Muscle layer of colon (tissue), 2 donors: ENCODE data around the gene GON7.
"Not testable (repeated sequence)": the region's sequence is repeated elsewhere in the genome, so short reads cannot be mapped to it uniquely, and the experiment has no call there.

ENCODE experiments used
- H3K27ac ChIP-seq: one replicate; pipeline ENCODE4 v1.7.0; 2013; ENCODE audit warnings: low read depth, mild to moderate bottlenecking, low read length, moderate library complexity
- H3K27me3 ChIP-seq, 2 donors: one replicate each; pipeline ENCODE4 v1.7.0; 2013; ENCODE audit warnings: low read length in 2 of 2, mild to moderate bottlenecking in 2 of 2; ENCODE audit not compliant: insufficient read depth in 2 of 2, control insufficient read depth in 1 of 2
- H3K36me3 ChIP-seq: one replicate; pipeline ENCODE4 v1.7.0; 2013; ENCODE audit warnings: mild to moderate bottlenecking, low read length; ENCODE audit not compliant: insufficient read depth
- H3K4me1 ChIP-seq: one replicate; pipeline ENCODE4 v1.7.0; 2013; ENCODE audit warnings: mild to moderate bottlenecking, low read length; ENCODE audit not compliant: insufficient read depth
- H3K4me3 ChIP-seq, 2 donors: one replicate each; pipeline ENCODE4 v1.7.0; 2013; ENCODE audit warnings: low read length in 2 of 2, low read depth in 1 of 2, mild to moderate bottlenecking in 1 of 2, moderate library complexity in 1 of 2
- H3K9ac ChIP-seq: one replicate; pipeline ENCODE4 v1.7.0; 2013; ENCODE audit warnings: low read length
- H3K9me3 ChIP-seq: one replicate; pipeline ENCODE4 v1.7.0; 2013; ENCODE audit warnings: mild to moderate bottlenecking, low read length
- donor health status: abdominal sarcoma.
- donor health status: Adenocarcinoma of cecum.

The GON7 gene, protein sequence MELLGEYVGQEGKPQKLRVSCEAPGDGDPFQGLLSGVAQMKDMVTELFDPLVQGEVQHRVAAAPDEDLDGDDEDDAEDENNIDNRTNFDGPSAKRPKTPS

DNA sequence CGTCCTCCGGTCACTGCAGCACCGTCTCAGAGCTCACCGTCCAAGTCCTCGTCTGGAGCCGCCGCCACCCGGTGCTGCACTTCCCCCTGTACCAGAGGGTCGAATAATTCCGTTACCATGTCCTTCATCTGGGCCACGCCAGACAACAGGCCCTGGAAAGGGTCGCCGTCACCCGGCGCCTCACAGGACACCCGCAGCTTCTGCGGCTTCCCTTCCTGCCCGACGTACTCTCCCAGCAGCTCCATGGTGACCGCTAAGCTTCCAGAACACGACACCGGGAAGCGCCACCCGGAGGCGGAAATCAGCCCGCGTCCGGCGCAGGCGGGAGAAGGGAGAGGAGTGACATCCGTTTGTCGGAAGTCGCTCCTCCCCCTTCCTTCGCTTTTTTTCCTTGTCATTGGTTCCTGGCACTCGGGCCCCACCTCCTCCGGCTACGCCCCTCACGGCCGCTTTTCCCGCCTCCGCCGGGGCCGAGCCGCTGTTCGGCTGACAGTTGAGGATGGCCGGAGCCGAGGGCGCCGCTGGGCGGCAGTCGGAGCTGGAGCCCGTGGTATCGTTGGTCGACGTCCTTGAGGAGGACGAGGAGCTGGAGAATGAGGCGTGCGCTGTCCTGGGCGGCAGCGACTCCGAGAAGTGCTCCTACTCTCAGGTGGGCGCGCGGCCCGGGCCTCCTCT lies at the start of gene GON7, which contains the start of gene UBR7:
Gene GON7 (minus strand): TSS at position 273 of the 675 bp plus-strand sequence. CDS start 28 bp downstream, at position 245.
Gene UBR7 (plus strand): TSS at position 464 of the 675 bp plus-strand sequence. CDS start 36 bp downstream, at position 500.
- Histone ChIP-seq H3K4me3 (peak within 1 kb of the TSS; percentile 81 to 93), H3K27me3 (no peaks in the 10 kb centered on the region), H3K36me3 (peaks cover 5% of the 10 kb centered on the region), H3K9ac (peak within 1 kb of the TSS; percentile 60), H3K4me1 (peaks cover 26% of the 10 kb centered on the region), H3K9me3 (no peaks in the 10 kb centered on the region), H3K27ac (peak within 1 kb of the TSS; percentile 96)

DNA sequence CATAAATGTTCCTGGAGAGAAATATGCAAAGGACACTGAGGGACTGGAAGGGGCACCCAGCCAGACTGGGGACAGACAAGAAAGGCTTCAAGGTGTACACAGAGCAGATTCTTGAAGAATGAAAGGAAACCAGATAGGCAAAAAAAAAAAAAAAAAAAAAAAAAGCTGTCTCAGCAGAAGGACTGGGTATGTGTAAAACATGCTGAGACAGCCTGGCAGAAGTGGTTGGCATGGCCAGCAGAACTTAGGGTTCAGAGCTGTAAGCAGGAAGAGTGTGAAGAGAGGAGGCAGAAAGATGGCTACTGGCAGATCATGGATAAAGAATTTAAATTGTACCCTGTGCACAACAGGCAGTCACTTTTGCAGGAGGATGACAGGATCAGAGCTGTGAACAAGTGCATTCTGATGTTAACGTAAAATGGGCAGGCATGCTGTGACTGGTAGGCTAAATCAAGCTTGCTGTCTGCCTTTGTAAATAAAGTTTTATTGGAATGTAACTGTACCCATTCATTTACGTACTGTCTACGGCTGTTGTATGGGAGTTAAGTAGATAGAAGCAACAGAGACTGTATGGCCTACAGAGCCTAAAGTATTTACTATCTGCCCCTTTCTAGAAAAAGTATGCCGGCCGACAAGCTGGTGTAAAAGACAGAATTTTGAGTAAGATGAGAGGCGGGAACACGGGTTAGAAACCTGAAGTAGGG lies 42.4 kb upstream of the GON7 start:
- Histone ChIP-seq H3K9ac (no peak overlapping the region), H3K36me3 (peaks cover 43% of the 10 kb centered on the region), H3K4me3 (no peak overlapping the region), H3K27ac (no peak overlapping the region), H3K4me1 (no peaks in the 10 kb centered on the region), H3K9me3 (no peaks in the 10 kb centered on the region), H3K27me3 (no peaks in the 10 kb centered on the region)

DNA sequence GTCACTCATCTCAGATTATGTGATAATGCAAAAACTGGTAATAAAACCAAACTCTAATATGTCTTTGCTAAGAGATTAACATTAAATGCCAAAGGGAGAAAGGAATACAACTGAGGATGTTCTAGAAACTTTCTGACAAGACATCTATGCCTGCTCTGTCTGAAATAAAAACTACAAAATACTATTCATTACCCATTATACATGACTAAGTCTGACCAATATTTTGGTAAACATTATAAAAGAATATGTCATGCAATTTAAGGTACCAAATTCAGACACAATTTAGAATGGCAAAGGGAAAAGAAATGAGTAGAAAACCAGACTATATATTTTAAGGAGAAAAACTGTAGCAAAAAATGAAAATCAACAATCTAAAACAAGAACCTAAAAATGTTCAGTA lies 39.7 kb upstream of the GON7 start:
- Histone ChIP-seq H3K4me3 (no peak overlapping the region), H3K9me3 (no peaks in the 10 kb centered on the region), H3K36me3 (peaks cover 63% of the 10 kb centered on the region), H3K4me1 (no peaks in the 10 kb centered on the region), H3K9ac (no peak overlapping the region), H3K27ac (no peak overlapping the region), H3K27me3 (no peaks in the 10 kb centered on the region)

DNA sequence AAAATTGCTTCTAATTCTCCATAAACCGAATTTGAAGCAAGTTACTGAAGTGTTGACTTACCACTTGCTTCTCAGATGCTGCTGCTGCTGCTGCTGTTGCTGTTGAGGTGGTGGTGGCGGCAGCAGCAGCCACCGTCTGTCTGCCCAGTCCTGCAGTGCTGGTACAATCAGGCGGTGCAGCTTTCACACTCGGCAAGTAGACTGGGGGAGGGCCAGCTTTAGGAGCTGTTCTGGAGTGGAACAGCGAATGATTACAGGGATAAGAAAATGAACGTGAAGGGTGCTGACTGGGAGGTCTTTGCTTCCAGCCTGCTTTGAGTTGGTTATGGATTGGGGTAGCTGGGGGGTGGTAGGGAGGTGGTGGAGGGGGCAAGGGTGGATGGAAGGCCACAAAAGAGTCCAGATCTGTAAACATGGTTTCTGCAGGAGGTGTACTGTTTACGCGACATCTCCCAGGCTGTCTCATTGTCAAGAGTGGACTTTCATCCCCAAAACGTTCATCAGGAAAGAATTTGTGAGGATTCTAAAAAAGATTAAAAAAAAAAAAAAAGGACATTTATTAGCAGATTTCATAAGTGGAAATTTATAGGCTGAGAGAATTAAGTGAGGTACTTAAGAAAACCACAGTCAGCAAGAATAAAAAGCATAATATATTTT lies 39.0 kb upstream of the GON7 start:
- Histone ChIP-seq H3K36me3 (peaks cover 67% of the 10 kb centered on the region), H3K9me3 (no peaks in the 10 kb centered on the region), H3K27ac (no peak overlapping the region), H3K27me3 (no peaks in the 10 kb centered on the region), H3K4me1 (no peaks in the 10 kb centered on the region), H3K4me3 (no peak overlapping the region), H3K9ac (no peak overlapping the region)

DNA sequence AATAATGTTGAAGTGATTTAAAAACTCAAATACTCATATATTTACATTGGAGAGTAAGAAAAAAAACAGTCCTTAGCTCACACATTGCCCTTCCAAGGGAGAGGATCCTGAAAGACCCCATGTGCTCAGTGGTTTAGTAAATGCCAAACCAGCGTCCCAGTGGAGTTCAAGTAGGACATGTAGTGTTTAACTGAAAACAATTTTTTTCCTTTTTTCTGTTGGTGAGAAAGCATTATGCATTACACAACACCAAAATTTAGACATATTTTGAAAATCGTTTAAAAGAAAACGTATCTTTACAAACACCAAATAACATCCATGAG lies 33.8 kb upstream of the GON7 start:
- Histone ChIP-seq H3K27me3 (no peaks in the 10 kb centered on the region), H3K9ac (no peak overlapping the region), H3K4me3 (no peak overlapping the region), H3K27ac (no peak overlapping the region), H3K9me3 (no peaks in the 10 kb centered on the region), H3K36me3 (peaks cover 38% of the 10 kb centered on the region), H3K4me1 (no peaks in the 10 kb centered on the region)

DNA sequence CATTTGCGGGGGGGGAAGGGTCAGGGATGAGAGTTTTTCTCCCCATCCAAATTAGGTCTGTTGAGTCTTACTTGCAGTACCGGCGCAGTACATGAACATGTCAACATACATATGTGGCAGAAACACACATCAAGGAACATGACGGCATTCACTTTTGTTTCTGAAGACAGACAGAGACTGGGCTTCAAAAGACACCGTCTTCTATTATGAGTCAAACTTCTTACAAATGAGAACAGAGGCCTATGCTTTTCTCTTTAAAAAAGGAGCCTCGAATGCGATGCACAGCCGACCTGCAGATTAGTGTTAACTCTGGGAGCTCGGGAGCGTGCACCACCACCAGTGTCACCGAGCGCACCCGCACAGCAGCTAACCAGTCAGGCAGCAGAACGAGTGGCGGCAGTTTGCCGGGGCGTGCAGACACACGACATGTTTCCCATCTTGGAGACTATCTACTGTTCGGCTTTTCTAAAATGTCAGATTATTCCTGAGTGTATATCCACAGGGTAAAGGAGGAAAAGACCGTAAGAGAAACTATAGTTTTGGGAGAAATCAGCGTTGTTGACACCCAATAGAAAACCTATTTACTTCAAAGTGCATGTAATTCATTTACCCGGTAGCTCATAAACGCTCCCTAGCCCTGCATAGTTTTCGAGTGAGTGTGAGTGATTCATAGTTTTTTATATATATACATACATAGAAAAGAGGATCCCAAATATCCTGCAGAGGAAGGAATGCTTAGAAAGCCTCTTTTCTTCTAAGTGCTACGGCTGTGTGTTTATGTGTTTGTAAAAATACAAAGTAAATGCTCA lies 33.2 kb upstream of the GON7 start:
- Histone ChIP-seq H3K27me3 (no peaks in the 10 kb centered on the region), H3K27ac (no peak overlapping the region), H3K9ac (no peak overlapping the region), H3K4me1 (no peaks in the 10 kb centered on the region), H3K4me3 (no peak overlapping the region), H3K9me3 (no peaks in the 10 kb centered on the region), H3K36me3 (peaks cover 33% of the 10 kb centered on the region)

DNA sequence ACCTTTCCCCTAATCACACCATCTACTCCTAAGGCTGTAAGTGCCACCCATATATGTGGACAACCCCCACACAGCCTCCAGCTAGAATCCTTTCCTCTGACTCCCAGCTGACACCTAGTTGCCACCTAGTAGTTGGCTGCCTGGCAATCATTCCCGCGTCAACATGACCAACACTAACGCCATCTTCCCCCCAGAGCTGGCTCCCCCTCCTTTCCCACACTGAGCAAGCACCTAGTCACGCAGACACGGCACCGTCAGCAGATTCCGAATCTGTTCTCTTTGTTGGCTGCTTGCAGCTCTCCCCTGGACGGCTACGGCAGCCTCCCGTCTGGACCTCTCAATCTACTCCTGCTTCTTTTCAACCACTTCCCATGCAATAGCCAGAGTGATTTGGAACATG lies 27.9 kb upstream of the GON7 start:
- no peaks in the 10 kb centered on the region for H3K4me1 ChIP-seq
- no peak overlapping the region for H3K27ac ChIP-seq
- no peaks in the 10 kb centered on the region for H3K36me3 ChIP-seq
- H3K9ac ChIP-seq, result no peak overlapping the region
- no peaks in the 10 kb centered on the region for H3K27me3 ChIP-seq
- no peak overlapping the region for H3K4me3 ChIP-seq
- H3K9me3 ChIP-seq, result no peaks in the 10 kb centered on the region

DNA sequence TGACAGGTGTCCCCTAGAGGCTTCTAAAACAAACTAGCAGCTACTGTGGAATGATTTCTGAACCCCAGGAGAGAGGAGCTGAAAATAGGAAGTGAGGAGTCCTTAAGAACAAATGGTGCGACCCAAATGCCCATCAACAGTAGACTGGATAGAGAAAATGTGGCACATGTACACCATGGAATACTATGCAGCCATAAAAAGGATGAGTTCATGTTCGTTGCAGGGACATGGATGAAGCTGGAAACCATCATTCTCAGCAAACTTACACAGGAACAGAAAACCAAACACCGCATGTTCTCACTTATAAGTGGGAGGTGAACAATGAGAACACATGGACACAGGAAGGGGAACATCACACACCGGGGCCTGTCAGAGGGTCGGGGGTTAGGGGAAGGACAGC lies 26.2 kb upstream of the GON7 start:
- H3K9me3 ChIP-seq, H3K4me3 ChIP-seq, H3K27ac ChIP-seq, H3K4me1 ChIP-seq, H3K27me3 ChIP-seq, H3K36me3 ChIP-seq, H3K9ac ChIP-seq: not testable (repeated sequence)

DNA sequence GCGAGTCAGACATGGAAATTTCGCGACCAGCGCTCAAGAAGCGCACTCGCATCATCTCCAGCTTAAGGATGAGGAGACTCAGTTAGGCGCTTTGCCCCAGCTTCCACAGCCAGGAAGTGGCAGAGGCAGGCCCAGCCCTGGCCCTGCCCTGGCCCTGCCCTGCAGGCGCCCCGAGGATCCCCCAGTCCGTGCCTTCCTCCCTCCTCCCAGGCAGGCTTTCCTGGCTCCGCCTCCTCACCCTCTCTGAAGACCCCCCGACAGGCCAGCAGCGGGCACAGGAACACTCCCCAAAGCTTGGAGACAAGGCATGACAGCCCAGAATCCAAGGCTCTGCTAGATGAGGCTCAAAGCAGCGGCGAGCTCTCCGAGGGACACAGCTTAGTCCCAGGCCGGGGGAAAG lies 25.3 kb upstream of the GON7 start:
- Histone ChIP-seq H3K36me3 (peaks cover 19% of the 10 kb centered on the region), H3K9ac (no peak overlapping the region), H3K4me3 (no peak overlapping the region)

DNA sequence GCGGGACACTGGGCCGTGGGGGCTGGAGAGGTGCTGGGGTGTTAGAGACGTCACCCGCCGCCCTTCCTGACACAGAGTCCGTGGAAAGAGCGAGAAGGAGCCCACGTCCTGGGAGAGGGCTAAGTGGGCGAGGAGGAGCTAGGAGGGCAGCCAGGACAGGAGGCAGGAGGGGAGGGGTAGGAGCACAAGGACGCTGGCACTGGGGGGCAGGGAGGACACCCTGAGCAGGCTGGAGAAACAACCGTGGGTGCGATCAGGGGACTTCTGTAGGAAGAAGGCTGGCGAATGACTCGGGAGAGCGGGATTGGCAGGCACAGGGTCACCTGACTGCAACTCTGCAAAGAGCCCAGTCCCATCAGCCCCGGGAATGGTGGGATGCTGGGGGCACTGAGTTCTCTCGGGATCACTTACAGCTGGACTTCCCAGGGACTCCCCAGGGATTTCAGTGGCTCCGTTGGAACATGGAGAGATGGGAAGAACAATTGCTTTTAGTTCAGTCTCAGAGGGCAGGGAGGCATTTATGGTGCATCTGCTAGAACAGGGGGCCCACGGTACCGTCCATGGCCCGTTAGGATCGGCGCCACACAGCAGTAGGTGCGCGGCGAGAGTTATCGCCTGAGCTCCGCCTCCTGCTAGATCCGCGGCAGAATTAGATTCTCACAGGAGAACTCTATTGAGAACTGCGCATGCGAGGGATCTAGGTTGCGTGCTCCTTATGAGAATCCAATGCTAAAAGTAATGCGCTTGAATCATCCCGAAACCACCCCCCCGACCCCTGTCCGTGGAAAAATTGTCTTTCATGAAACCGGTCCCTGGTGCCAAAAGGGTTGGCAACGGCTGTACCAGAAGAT lies 24.5 kb upstream of the GON7 start:
- Histone ChIP-seq H3K9ac (no peak overlapping the region), H3K4me3 (peak overlapping the region; percentile 32 to 58)

More for the DNA sequence above, 25.3 kb upstream of the GON7 start:
- H3K27me3 ChIP-seq, result no peaks in the 10 kb centered on the region
- H3K9me3 ChIP-seq, result no peaks in the 10 kb centered on the region
- H3K27ac ChIP-seq, result no peak overlapping the region
- H3K4me1 ChIP-seq, result no peaks in the 10 kb centered on the region

More for the DNA sequence above, 24.5 kb upstream of the GON7 start:
- Histone ChIP-seq H3K27ac (no peak overlapping the region), H3K4me1 (no peaks in the 10 kb centered on the region), H3K9me3 (no peaks in the 10 kb centered on the region), H3K27me3 (no peaks in the 10 kb centered on the region), H3K36me3 (peaks cover 22% of the 10 kb centered on the region)
